Endodermal cell (in vitro differentiated cells): Measurements from ENCODE around the gene FTO. TPM values are rescaled to one million over a fixed set of nuclear protein-coding genes. Genes with fewer than 3 reads are reported as not detected.

ENCODE experiments used
- DNase-seq: peaks from one replicate; pipeline ENCODE4 v3.0.0-alpha.2; 2017
- H3K27ac ChIP-seq: 2 replicates; pipeline ENCODE4 v1.5.1; 2013; ENCODE audit warnings: mild to moderate bottlenecking, low read depth, low read length, moderate library complexity
- H3K27me3 ChIP-seq: 2 replicates; pipeline ENCODE4 v1.6.1; 2013; ENCODE audit warnings: mild to moderate bottlenecking, low read length, moderate library complexity; ENCODE audit not compliant: insufficient read depth, control insufficient read depth, poor library complexity, severe bottlenecking
- H3K36me3 ChIP-seq: 2 replicates; pipeline ENCODE4 v1.7.0; 2013; ENCODE audit warnings: mild to moderate bottlenecking, low read length, moderate library complexity; ENCODE audit not compliant: control insufficient read depth, insufficient read depth
- H3K4me1 ChIP-seq: one replicate; pipeline ENCODE4 v1.7.0; 2013; ENCODE audit warnings: low read length; ENCODE audit not compliant: control insufficient read depth, insufficient read depth
- H3K4me3 ChIP-seq: 2 replicates; pipeline ENCODE4 v1.5.1; 2013; ENCODE audit warnings: mild to moderate bottlenecking, low read length, moderate library complexity
- H3K9ac ChIP-seq: 2 replicates; pipeline ENCODE4 v1.6.1; 2013; ENCODE audit warnings: mild to moderate bottlenecking, low read length, moderate library complexity; ENCODE audit not compliant: poor library complexity, severe bottlenecking; ENCODE audit errors: extremely low read depth
- H3K9me3 ChIP-seq: 2 replicates; pipeline ENCODE4 v1.6.1; 2013; ENCODE audit warnings: mild to moderate bottlenecking, low read length, moderate library complexity; ENCODE audit not compliant: control insufficient read depth
- H3K27ac Mint-ChIP-seq: 2 replicates; pipeline ENCODE4 v1.8.0; 2020; ENCODE audit warnings: mixed read lengths
- H3K27me3 Mint-ChIP-seq: 2 replicates; pipeline ENCODE4 v1.8.0; 2021; ENCODE audit warnings: mild to moderate bottlenecking, mixed read lengths; ENCODE audit not compliant: insufficient read depth
- H3K36me3 Mint-ChIP-seq: 2 replicates; pipeline ENCODE4 v1.8.0; 2020; ENCODE audit warnings: low read depth, mixed read lengths
- H3K4me1 Mint-ChIP-seq: 2 replicates; pipeline ENCODE4 v1.8.0; 2020; ENCODE audit warnings: mixed read lengths
- H3K4me3 Mint-ChIP-seq: 2 replicates; pipeline ENCODE4 v1.8.0; 2020; ENCODE audit warnings: mild to moderate bottlenecking, moderate library complexity, mixed read lengths
- H3K9me3 Mint-ChIP-seq: 2 replicates; pipeline ENCODE4 v1.8.0; 2020; ENCODE audit warnings: mild to moderate bottlenecking, mixed read lengths
- WGBS, 2 experiments: methylation state at CpG; one replicate each; pipeline versions ENCODE4 v1.1.5 to v1.1.7; 2013; ENCODE audit warnings: missing lambda C conversion rate in 2 of 2, mixed read lengths in 1 of 2; ENCODE audit not compliant: insufficient coverage in 1 of 2, insufficient read length in 1 of 2; 5-methylcytosine and 5-hydroxymethylcytosine counted together
- total RNA-seq, 2 donors: library from RNA; stranded (reverse); fragmentation: NEBNext Ultra II Directional in 1 of 2; extraction: Animal tissue kit (Norgen Biotek cat#: 25700) in 1 of 2; gene quantifications; 2 replicates in 1 of 2; 3 replicates in 1 of 2; pipeline ENCODE4 v1.2.1, GENCODE V29; 2021
- TF ChIP-seq, protein P1 (sequence below): fragments of 200-600 bp; sonication (generic); conservative IDR thresholded peaks from 2 replicates; pipeline ENCODE4 v1.5.0; 2021; ENCODE audit warnings: antibody characterized with exemption, mild to moderate bottlenecking

FTO gene
- total RNA-seq, 2 donors from 2014 or later = 80.3 to 102 TPM

DNA sequence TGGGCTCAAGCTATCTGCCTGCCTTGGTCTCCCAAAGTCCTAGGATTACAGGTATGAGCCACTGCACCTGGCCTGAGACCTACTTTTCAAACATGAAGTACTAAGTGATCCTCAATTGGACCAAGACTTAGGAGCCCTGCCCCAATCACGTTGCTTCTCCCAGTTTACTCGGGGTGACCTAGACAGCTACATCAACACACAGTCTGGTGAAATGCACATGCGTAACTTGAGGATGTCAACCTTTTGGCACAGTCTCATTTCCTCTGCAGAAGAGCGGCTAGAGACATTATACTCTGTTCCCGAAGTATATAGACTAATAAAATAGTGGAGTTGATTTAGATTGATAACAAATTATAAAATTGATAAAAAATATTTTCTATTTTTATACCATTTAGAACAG is 17.1 kb downstream of the FTO start:
- Histone ChIP-seq H3K27ac (no peak overlapping the region), H3K4me3 (no peak overlapping the region), H3K4me1 (no peaks in the 10 kb centered on the region), H3K9me3 (no peaks in the 10 kb centered on the region), H3K27me3 (no peaks in the 10 kb centered on the region), H3K36me3 (no peaks in the 10 kb centered on the region), H3K9ac (no peak overlapping the region)
- 92 to 93% methylated on average over 3 to 5 of the region's 5 CpGs for WGBS, 2 experiments
- H3K4me1 Mint-ChIP-seq = peaks cover 3% of the 10 kb centered on the region
- H3K36me3 Mint-ChIP-seq = no peaks in the 10 kb centered on the region
- no peak for DNase-seq
- TF ChIP-seq, protein P1, sequence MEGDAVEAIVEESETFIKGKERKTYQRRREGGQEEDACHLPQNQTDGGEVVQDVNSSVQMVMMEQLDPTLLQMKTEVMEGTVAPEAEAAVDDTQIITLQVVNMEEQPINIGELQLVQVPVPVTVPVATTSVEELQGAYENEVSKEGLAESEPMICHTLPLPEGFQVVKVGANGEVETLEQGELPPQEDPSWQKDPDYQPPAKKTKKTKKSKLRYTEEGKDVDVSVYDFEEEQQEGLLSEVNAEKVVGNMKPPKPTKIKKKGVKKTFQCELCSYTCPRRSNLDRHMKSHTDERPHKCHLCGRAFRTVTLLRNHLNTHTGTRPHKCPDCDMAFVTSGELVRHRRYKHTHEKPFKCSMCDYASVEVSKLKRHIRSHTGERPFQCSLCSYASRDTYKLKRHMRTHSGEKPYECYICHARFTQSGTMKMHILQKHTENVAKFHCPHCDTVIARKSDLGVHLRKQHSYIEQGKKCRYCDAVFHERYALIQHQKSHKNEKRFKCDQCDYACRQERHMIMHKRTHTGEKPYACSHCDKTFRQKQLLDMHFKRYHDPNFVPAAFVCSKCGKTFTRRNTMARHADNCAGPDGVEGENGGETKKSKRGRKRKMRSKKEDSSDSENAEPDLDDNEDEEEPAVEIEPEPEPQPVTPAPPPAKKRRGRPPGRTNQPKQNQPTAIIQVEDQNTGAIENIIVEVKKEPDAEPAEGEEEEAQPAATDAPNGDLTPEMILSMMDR = no peak
- H3K9me3 Mint-ChIP-seq = no peaks in the 10 kb centered on the region
- H3K27me3 Mint-ChIP-seq = no peaks in the 10 kb centered on the region
- H3K4me3 Mint-ChIP-seq = no peak overlapping the region
- no peak overlapping the region for H3K27ac Mint-ChIP-seq

DNA sequence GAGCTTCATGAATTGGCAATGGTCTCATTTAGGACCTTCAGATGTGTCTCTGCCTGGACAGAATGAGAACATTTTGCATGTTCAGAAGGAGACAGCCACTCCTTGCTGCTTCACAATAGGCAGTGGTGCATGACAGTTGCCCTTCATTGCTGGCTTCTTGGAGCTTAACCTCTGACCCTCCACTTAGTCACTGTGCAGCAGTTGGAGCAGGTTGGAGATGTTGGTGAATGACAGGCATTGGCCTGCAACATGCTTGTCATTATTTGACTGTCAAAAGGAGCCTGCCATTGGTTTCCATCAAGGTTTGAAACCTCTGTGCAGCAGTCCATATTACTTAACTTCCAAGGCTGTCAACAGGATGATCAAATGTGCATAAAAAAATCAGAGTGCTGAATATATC is 22.7 kb downstream of the FTO start:
- H3K27ac ChIP-seq = no peak overlapping the region
- H3K27me3 ChIP-seq = no peaks in the 10 kb centered on the region
- H3K9ac ChIP-seq = no peak overlapping the region
- no peak overlapping the region for H3K4me3 Mint-ChIP-seq
- H3K4me3 ChIP-seq = no peak overlapping the region
- no peaks in the 10 kb centered on the region for H3K36me3 Mint-ChIP-seq
- H3K36me3 ChIP-seq = no peaks in the 10 kb centered on the region
- peaks cover 3% of the 10 kb centered on the region for H3K4me1 Mint-ChIP-seq
- H3K4me1 ChIP-seq = no peaks in the 10 kb centered on the region
- H3K9me3 ChIP-seq = no peaks in the 10 kb centered on the region
- TF ChIP-seq, protein P1 = no peak
- no peak for DNase-seq
- no peaks in the 10 kb centered on the region for H3K9me3 Mint-ChIP-seq
- H3K27me3 Mint-ChIP-seq = no peaks in the 10 kb centered on the region
- H3K27ac Mint-ChIP-seq = no peak overlapping the region

DNA sequence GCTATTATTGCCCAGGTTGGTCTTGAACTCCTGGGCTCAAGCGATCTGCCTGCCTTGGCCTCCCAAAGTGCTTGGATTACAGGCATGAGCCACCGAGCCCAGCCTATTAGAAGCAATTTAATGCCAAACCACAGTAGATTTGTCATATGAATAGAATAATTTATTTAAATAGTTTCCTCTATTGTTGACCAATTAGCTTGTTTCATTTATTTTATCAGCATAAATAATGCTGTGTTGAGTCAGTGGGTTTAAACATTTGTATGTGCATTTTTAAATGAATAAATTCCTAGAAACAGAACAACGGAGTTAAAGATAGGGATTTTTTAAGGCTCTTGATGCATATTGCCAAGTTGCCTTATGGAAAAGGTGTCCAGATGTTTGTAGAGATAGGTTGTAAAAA is 26.7 kb downstream of the FTO start:
- Mint-ChIP-seq H3K27ac (no peak overlapping the region), H3K9me3 (no peaks in the 10 kb centered on the region), H3K36me3 (no peaks in the 10 kb centered on the region), H3K27me3 (no peaks in the 10 kb centered on the region), H3K4me3 (no peak overlapping the region), H3K4me1 (peaks cover 9% of the 10 kb centered on the region)
- H3K27ac ChIP-seq = no peak overlapping the region
- DNase-seq = no peak
- H3K9ac ChIP-seq = no peak overlapping the region
- TF ChIP-seq, protein P1 = no peak
- H3K27me3 ChIP-seq = no peaks in the 10 kb centered on the region
- no peaks in the 10 kb centered on the region for H3K9me3 ChIP-seq
- WGBS, 2 experiments = 88 to 100% methylated on average over 1 to 3 of the region's 3 CpGs
- no peak overlapping the region for H3K4me3 ChIP-seq
- no peaks in the 10 kb centered on the region for H3K36me3 ChIP-seq
- no peaks in the 10 kb centered on the region for H3K4me1 ChIP-seq
